Medulla oblongata (tissue), 1 donor: ENCODE measurements around the gene TBX21.
"Not testable (repeated sequence)": the region's sequence is repeated elsewhere in the genome, so short reads cannot be mapped to it uniquely, and the experiment has no call there.

Source experiments
- DNase-seq: peaks from one replicate; pipeline ENCODE4 v3.0.0-alpha.2; 2015; ENCODE audit errors: extremely low spot score

Gene TBX21

GRCh38 chr17:47732399-47733046, 513 bp upstream of the TBX21 start:
- DNase-seq: no peak

GRCh38 chr17:47733674-47734410, 806 bp downstream of the TBX21 start:
- DNase-seq: no peak

DNA sequence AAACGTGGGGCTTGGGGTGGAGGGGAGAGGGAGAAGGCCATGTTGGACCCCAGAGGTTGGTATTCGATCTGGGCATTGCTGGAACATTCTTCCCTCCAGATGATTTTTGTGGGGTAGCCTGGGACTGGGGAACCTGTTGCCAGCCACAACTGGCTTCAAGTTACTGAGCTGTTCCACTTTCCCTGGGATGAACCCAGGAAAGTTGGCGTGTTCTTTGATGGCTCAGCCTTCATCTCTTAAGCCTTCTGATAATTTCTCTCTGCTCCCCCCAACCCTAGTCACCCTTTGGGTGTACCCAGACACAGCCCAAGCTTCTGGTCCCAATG, 2.1 kb downstream of the TBX21 start:
- DNase-seq: no peak

- DNase-seq: no peak
Observed at GRCh38 chr17:47735536-47736011, 2.5 kb downstream of the TBX21 start.

GRCh38 chr17:47736501-47737495, 3.8 kb downstream of the TBX21 start:
- no peak for DNase-seq

GRCh38 chr17:47738178-47738577, 5.1 kb downstream of the TBX21 start:
- no peak for DNase-seq

- DNase-seq: no peak
Observed at GRCh38 chr17:47739150-47739549, 6.1 kb downstream of the TBX21 start.

DNA sequence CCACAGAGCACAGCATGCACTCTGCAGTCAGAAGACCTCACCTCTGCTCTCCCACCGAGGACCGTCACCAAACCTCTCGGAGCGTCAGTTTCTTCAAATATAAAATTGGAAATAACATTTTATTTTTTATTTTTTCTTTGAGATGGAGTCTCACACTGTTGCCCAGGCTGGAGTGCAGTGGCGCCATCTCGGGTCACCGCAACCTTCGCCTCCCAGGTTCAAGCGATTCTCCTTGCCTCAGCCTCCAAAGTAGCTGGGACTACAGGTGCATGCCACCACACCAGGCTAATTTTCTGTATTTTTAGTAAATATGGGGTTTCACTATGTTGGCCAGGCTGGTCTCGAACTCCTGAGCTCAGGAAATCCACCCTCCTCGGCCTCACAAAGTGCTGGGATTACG, 6.9 kb downstream of the TBX21 start:
- DNase-seq: not testable (repeated sequence)

DNA sequence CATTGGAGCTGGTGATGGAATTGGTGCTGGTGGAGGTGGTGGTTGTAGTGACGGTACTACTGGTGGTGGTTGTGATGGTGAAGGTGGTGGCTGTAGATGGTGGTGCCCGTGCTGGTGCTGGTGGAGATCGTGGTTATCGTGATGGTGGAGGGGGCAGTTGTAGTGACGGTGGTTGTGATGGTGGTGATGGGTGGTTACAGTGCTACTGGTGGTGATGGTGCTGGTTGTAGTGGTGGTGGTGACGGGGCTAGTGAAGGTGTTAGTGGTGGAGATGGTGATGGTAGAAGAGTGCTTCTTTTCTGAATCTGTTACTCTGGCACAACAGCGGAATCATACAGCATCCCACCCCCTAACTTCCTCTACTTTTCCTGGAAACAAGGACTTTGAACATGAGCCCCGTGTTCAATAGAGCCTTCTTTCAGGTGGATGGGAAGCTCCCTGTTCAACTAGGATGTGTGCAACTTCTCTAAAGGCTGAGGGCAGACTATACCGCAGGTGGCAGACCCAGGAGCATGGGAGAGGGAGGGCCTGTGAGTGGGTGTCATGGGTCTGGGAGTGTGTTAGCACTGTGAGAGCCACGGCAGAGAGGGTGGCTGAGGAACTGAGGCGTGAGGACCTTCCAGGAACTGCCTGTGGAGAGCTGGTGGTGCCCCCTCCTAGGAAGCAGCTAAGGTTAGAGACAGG, 8.2 kb downstream of the TBX21 start:
- no peak for DNase-seq

- no peak for DNase-seq
Observed at GRCh38 chr17:47741793-47742145, 8.7 kb downstream of the TBX21 start.

GRCh38 chr17:47742319-47743181, 9.5 kb downstream of the TBX21 start:
- no peak for DNase-seq

GRCh38 chr17:47744168-47745036, 11.4 kb downstream of the TBX21 start:
- no peak for DNase-seq

GRCh38 chr17:47745037-47745380, 12.0 kb downstream of the TBX21 start:
- no peak for DNase-seq

- DNase-seq: no peak
Observed at GRCh38 chr17:47751471-47751870, 18.4 kb downstream of the TBX21 start.

DNA sequence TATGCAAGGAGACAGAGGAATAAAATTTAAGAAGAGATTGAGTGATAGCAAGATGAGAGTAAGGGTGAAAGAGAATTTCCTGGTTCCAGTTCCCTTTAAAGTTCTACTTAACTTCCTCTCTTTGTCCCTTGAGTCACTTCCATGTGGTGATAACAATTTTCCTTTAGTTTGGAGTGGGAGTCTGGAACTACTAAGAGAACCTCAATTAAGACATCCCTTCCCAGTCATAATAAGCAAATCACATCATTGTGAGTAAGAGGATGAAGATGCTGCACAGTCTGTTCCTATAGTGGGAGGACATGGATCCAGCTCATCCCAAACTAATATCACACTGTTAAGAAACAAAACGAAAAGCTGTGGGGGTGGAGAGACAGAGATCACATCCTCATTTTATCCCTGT, 24.4 kb downstream of the TBX21 start:
- no peak for DNase-seq

- no peak for DNase-seq
Observed at GRCh38 chr17:47760409-47761140, 27.5 kb downstream of the TBX21 start.

DNA sequence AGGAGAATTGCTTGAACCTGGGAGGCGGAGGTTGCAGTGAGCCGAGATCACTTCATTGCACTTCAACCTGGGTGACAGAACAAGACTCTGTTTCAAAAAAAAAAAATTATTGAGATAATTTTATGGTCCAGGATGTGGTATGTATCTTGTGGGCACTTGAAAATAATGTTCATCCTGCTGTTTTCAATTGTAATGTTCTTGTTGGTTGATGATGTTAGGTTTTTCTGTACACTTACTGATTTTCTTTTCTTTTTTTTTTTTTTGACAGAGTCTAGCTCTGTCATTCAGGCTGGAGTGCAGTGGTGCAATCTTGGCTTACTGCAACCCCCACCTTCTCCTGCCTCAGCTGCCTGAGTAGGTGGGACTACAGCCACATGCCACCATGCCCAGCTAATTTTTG, 29.7 kb downstream of the TBX21 start:
- no peak for DNase-seq

GRCh38 chr17:47763913-47764582, 31.0 kb downstream of the TBX21 start:
- DNase-seq: no peak

GRCh38 chr17:47773649-47774048, 40.6 kb downstream of the TBX21 start:
- DNase-seq: not testable (repeated sequence)
